NCI-H187 (cell line): Measurements from ENCODE around the gene MFRP.
"Not testable (repeated sequence)": the region's sequence is repeated elsewhere in the genome, so short reads cannot be mapped to it uniquely, and the experiment has no call there.

Source experiments
- DNase-seq, 2 experiments: peaks; one replicate each; lab custom pipeline; 2025; lab: John Stamatoyannopoulos, UW

The MFRP gene

GRCh38 chr11:119346605-119347004 lies at the start of gene MFRP:
TSS of gene MFRP (minus strand) at chr11:119346705. CDS start at chr11:119346513, 192 bp downstream.
- DNase-seq = no peak

- no peak for DNase-seq
Measured at GRCh38 chr11:119391275-119391674, 44.8 kb upstream of the MFRP start.

GRCh38 chr11:119389611-119390254 lies 43.2 kb upstream of the MFRP start:
- no peak for DNase-seq

- DNase-seq = no peak
Measured at GRCh38 chr11:119388103-119388502, 41.6 kb upstream of the MFRP start.

- no peak for DNase-seq
Measured at GRCh38 chr11:119384332-119384731, 37.8 kb upstream of the MFRP start.

- DNase-seq = not testable (repeated sequence)
Measured at GRCh38 chr11:119382513-119382912, 36.0 kb upstream of the MFRP start.

- DNase-seq = no peak
Measured at GRCh38 chr11:119382101-119382500, 35.6 kb upstream of the MFRP start.

- peak; percentile 83 to 88 for DNase-seq
Measured at GRCh38 chr11:119381181-119381988, 34.9 kb upstream of the MFRP start, which contains the start of gene USP2. TSS of gene USP2 (minus strand) at chr11:119381690. CDS start at chr11:119373480, 8,210 bp downstream.

GRCh38 chr11:119380827-119381180 lies 34.3 kb upstream of the MFRP start:
- DNase-seq = no peak

GRCh38 chr11:119380160-119380826 lies 33.8 kb upstream of the MFRP start:
- no peak for DNase-seq

- DNase-seq = no peak
Measured at GRCh38 chr11:119378851-119379465, 32.5 kb upstream of the MFRP start.

- no peak for DNase-seq
Measured at GRCh38 chr11:119377961-119378667, 31.6 kb upstream of the MFRP start.

- no peak for DNase-seq
Measured at GRCh38 chr11:119377112-119377901, 30.8 kb upstream of the MFRP start.

- DNase-seq = no peak
Measured at GRCh38 chr11:119376197-119376847, 29.8 kb upstream of the MFRP start.

GRCh38 chr11:119375337-119376196 lies 29.1 kb upstream of the MFRP start:
- no peak for DNase-seq

- no peak for DNase-seq
Measured at GRCh38 chr11:119374632-119375336, 28.3 kb upstream of the MFRP start.

- peak; percentile 32 to 60 for DNase-seq
Measured at GRCh38 chr11:119373921-119374631, 27.6 kb upstream of the MFRP start.
